Measurements from ENCODE around the gene SEZ6L.

The SEZ6L gene

DNA sequence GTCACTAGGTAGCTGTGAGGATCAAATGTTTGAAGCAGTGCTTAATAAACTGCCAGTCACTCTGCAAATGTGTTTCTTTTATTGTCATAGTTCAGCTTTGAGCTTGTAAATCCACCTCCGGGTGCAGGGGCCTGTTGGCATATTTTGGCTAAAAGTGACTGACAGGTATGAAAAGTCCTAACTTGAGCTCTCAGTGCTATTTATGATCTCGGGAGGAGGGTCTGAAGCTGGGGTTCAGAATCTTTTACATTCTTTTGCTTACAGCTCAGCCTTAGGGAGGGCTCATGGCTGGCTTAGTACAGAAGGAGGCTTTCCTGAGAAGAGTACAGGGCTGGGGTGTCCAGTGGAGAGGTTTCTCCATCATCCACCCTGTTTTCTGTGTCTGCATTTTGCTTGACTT is 261.3 kb downstream of the SEZ6L start:
- Histone ChIP-seq H3K4me1 (ENCODE audit: control insufficient read depth, insufficient read depth, low read length) (peaks cover 3% of the 10 kb centered on the region), H3K4me3 (ENCODE audit: low read length) (no peak overlapping the region), H3K36me3 (ENCODE audit: control insufficient read depth, insufficient read depth, low read length, severe bottlenecking) (no peaks in the 10 kb centered on the region), H3K27me3 (replicated peaks; ENCODE audit: control insufficient read depth, insufficient read depth, low read length) (peaks cover 4% of the 10 kb centered on the region), H3K9ac (ENCODE audit: low read length) (no peak overlapping the region), H3K9me3 (ENCODE audit: control insufficient read depth, low read length) (no peaks in the 10 kb centered on the region)
- no peak for DNase-seq (ENCODE audit: low read depth)

DNA sequence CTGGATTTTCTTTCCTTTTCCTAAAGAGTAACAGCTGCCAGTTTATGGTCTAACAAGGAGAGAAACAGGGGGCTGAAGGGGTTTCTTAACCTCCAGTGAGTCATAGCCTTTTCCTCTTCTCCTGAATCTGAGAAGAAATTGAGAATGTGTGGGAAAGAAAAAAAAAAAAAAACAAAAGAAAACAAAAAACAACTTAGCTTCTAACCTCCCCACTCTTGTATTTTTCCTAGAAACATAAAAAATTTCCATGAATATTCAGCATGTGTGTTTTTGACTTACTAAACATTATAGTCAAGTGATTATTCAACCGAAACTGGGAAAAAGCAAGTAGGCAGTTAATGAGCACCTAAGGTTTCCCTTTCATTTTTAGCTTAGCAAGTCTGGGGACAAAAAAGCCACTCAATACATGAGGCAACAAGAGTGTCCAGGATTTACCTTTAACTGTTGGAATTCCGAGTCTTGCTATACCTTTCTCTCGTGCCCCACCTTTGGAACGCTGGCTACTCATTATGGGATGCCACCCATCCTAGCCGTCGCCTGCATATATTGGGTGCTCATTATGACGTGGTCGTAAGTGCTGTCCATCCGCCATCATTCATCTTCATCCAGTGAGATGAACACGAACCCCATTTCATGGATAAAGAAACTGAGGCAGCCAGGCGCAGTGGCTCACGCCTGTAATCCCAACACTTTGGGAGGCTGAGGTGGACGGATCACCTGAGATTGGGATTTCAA is 262.2 kb downstream of the SEZ6L start:
- Histone ChIP-seq H3K4me1 (ENCODE audit: control insufficient read depth, insufficient read depth, low read length) (peaks cover 3% of the 10 kb centered on the region), H3K9ac (ENCODE audit: low read length) (no peak overlapping the region), H3K36me3 (ENCODE audit: control insufficient read depth, insufficient read depth, low read length, severe bottlenecking) (no peaks in the 10 kb centered on the region), H3K4me3 (ENCODE audit: low read length) (no peak overlapping the region), H3K27me3 (replicated peaks; ENCODE audit: control insufficient read depth, insufficient read depth, low read length) (no peaks in the 10 kb centered on the region), H3K9me3 (ENCODE audit: control insufficient read depth, low read length) (no peaks in the 10 kb centered on the region)
- DNase-seq (ENCODE audit: low read depth), result no peak

DNA sequence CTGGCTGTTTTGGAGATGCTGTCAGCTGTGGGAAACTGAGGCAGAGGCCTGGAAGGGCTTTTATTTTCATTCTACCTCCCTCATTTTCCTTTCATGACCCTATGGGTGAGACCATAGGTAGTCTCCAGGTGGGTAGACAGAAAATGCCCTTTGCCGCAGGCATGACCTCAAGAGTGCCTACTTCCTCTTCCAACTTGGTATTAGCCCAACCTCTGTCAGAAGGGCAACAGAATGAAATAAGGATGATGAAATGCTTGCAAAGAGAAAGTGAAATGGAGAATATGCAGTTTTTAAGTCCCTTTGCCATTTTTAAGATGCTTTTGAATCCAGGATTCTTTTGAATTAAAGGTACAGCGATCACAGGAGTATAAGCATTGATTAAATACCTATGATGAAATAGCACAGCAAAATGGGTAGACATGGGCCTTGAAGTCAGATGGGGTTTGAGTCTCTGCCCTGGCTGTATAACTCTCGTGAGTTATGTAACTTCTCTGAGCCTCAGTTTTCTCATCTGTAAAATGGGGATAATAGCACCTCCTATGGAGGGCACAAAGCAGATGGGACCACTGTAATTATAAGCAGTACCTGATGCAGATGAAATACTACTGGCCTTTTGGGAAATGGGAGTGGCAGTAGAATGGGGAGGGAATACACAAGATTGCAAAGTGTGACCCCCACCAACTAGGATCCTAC is 263.5 kb downstream of the SEZ6L start:
- no peaks in the 10 kb centered on the region for H3K27me3 ChIP-seq (replicated peaks; ENCODE audit: control insufficient read depth, insufficient read depth, low read length)
- H3K36me3 ChIP-seq (ENCODE audit: control insufficient read depth, insufficient read depth, low read length, severe bottlenecking), result no peaks in the 10 kb centered on the region
- no peak overlapping the region for H3K4me3 ChIP-seq (ENCODE audit: low read length)
- peaks cover 3% of the 10 kb centered on the region for H3K4me1 ChIP-seq (ENCODE audit: control insufficient read depth, insufficient read depth, low read length)
- no peak for DNase-seq (ENCODE audit: low read depth)
- H3K9me3 ChIP-seq (ENCODE audit: control insufficient read depth, low read length), result no peaks in the 10 kb centered on the region
- no peak overlapping the region for H3K9ac ChIP-seq (ENCODE audit: low read length)

Measured in adipocyte (in vitro differentiated cells).